ENCODE results near the gene GZMB. TPM values are rescaled to one million over a fixed set of nuclear protein-coding genes. Genes with fewer than 3 reads are reported as not detected.

GZMB gene
- total and polyA plus RNA-seq, 2 of the 13 experiments (the other 11 are each of a cell fraction or from before 2014, with no cell fraction given): 0.12 TPM; not detected in 1

DNA sequence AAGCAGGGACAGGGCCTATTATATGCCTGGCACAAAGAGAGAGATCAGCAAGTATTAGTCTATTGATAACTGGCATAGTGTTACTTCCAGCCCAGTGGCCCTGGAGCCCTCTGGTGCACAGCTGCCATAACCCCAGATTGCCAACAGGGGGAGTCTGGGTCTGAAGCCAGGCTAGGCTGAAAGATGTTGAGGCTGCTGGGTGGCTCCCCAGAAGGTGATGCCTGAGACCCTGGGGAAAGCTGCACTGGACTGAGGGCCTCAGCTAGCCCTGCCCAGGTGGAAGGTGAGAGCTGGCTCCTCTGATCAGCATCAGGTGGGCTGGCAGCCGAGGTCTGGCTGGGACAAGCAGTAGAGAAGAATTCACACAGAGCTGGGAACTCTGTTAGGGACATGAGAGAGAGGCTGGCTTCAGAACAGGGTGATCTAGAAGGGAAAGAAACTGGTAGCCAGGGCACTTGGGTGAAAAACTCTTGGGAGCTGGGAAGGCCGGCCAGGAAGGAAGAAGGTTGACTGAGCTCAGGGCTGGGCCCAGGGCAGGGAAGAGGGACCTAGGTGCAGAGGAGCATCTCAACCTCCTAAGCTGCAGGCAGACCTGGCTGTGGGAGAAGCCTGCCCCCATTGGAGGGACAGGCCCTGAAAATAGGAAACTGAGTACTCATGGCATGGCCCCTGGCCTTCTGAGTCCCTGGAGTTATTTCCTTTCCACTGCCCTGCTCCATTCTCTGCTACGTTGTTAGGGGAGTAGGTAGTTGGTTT is 28.4 kb downstream of the GZMB start (continued):
- TF ChIP-seq THAP9 (CRISPR knock-in tag; IDR thresholded peaks at IDR 0.05; ENCODE audit: borderline replicate concordance) (peak; percentile 60; the same call in 1 of the 2 replicates), ZNF354B (CRISPR knock-in tag; IDR thresholded peaks at IDR 0.05) (0 out of 2 replicates have a peak, but pooled peaks have one; percentile 64), UBTF (CRISPR knock-in tag; IDR thresholded peaks at IDR 0.05) (0 out of 2 replicates have a peak, but pooled peaks have one; percentile 25), HNRNPL (IDR thresholded peaks at IDR 0.05; ENCODE audit: low read depth, low read length) (no peak), ZEB1 (IDR thresholded peaks at IDR 0.05; ENCODE audit: insufficient replicate concordance, low read depth) (no peak)
- TF ChIP-seq, protein P1, sequence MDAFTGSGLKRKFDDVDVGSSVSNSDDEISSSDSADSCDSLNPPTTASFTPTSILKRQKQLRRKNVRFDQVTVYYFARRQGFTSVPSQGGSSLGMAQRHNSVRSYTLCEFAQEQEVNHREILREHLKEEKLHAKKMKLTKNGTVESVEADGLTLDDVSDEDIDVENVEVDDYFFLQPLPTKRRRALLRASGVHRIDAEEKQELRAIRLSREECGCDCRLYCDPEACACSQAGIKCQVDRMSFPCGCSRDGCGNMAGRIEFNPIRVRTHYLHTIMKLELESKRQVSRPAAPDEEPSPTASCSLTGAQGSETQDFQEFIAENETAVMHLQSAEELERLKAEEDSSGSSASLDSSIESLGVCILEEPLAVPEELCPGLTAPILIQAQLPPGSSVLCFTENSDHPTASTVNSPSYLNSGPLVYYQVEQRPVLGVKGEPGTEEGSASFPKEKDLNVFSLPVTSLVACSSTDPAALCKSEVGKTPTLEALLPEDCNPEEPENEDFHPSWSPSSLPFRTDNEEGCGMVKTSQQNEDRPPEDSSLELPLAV (CRISPR knock-in tag; conservative IDR thresholded peaks at IDR 0.05; ENCODE audit: low read depth): no peak
